GF-D8 (cell line): ENCODE measurements around the gene CHD6.

Experiments
- DNase-seq: peaks from one replicate; lab custom pipeline; 2025; lab: John Stamatoyannopoulos, UW

Gene CHD6, protein sequence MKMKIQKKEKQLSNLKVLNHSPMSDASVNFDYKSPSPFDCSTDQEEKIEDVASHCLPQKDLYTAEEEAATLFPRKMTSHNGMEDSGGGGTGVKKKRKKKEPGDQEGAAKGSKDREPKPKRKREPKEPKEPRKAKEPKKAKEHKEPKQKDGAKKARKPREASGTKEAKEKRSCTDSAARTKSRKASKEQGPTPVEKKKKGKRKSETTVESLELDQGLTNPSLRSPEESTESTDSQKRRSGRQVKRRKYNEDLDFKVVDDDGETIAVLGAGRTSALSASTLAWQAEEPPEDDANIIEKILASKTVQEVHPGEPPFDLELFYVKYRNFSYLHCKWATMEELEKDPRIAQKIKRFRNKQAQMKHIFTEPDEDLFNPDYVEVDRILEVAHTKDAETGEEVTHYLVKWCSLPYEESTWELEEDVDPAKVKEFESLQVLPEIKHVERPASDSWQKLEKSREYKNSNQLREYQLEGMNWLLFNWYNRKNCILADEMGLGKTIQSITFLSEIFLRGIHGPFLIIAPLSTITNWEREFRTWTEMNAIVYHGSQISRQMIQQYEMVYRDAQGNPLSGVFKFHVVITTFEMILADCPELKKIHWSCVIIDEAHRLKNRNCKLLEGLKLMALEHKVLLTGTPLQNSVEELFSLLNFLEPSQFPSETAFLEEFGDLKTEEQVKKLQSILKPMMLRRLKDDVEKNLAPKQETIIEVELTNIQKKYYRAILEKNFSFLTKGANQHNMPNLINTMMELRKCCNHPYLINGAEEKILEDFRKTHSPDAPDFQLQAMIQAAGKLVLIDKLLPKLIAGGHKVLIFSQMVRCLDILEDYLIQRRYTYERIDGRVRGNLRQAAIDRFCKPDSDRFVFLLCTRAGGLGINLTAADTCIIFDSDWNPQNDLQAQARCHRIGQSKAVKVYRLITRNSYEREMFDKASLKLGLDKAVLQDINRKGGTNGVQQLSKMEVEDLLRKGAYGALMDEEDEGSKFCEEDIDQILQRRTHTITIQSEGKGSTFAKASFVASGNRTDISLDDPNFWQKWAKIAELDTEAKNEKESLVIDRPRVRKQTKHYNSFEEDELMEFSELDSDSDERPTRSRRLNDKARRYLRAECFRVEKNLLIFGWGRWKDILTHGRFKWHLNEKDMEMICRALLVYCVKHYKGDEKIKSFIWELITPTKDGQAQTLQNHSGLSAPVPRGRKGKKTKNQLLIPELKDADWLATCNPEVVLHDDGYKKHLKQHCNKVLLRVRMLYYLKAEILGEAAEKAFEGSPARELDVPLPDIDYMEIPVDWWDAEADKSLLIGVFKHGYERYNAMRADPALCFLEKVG (N-terminal part only)

GRCh38 chr20:41617902-41618806 lies at the start of gene CHD6:
Gene CHD6 (minus strand): TSS chr20:41618377. CDS start chr20:41551337, 67,040 bp downstream.
- peak; percentile 95 for DNase-seq

DNA sequence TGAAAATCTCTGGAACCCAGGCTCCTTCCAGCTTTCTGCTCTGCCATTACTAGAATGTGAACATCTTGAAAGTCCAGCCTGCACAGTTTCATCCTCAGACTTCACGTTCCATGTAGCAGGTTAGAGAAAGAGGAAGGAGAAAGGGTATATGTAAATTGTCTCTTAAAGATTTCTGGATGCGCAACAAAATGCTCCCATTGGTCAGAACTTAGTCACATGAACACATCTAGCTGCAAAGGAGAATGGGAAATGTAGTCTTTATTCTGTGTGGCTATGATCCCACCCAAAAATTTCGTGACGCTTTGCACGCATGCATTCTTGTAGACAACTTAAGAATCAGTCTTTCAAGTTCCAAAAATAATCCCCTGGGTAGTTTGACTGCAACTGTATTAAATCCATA lies 46.4 kb upstream of the CHD6 start:
- DNase-seq, result no peak

DNA sequence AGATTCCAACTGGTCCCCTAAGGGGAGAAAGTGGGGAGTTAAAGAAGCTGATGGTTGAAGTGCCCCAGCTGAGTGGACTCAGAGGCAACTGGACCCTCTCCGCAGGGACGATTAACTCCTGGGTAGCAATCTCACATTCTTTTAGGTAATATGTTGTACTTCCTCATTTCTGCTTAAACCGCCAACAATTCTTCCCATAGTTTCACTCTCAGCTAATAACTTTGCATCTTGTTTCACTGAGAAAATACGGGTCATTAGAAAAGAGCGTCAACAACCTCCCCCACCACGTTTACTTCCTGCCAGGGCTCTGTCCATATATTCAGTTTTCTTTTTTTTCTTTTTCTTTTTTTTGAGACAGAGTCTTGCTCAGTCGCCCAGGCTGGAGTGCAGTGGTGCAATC lies 39.5 kb upstream of the CHD6 start:
- DNase-seq, result no peak

DNA sequence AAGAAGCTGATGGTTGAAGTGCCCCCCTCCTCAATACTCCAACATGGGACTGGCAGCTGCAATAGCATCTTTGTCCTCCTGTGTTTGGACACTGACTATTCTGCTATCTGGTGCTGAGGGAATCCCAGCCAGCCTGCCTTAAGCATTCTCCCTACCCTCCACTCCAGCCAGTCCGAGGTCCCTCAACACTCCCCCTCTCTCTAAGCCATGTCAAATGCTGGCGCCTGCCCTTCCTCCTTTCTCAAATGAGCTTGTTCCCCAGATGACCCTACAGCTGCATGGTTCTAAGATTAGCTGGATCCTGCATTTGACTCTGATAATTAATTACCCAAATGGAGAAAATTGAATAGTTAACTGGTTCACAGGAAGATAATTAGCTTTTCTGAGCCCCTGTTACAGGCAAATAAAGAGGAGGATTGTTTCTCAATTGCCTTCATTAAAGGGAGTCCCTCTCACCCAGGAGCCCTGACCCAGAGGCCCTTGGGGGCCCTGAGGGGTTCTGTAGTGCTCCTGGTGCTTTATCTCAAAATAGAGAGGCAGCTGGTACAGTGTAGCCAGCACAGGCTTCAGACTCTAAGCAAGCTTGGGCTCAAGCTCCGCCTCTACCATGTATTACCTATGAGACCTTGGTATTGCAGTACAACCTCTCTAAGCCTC lies 37.9 kb upstream of the CHD6 start:
- no peak for DNase-seq

DNA sequence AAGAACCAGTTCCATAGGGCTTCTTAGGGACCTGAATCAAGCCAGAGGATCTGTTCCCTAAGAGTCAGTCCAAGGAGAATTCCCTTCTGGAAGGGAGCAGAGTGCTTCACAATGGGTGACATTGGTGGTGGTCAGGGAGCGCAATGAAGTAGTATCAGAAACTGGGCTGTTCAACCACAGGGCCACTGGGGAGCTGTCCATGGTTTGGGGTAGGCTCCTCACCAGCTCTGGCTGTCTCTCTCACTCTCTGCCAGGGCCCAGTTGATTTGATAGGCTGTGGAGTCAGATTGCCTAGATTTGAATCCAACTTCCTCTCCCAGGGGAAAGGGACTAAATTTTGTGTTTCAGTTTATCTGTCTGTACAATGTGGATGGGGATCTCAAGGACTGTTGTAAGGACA lies 36.7 kb upstream of the CHD6 start:
- DNase-seq, result no peak

DNA sequence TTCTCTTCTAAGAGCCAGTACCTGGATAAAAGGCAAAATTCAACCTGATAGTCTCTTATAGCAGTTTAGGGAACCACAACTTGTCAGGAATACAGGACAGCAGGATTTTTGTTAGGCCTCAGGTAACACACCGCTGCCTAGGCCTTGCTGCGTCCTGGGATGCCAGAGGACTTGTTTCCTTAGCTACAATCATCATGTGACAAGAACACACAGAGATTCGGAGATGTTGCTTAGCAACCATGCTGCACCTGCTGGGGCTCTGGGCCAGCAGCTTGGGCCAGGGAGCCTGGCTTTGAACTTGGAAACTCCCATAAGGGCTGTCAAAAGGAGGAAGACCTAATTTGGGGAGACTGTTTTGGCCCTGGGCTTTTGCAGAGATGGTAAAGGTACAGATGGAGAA lies 36.1 kb upstream of the CHD6 start:
- DNase-seq, result no peak

- DNase-seq, result no peak
Measured at GRCh38 chr20:41650231-41650948, 32.2 kb upstream of the CHD6 start.

- no peak for DNase-seq
Measured at GRCh38 chr20:41649489-41649888, 31.3 kb upstream of the CHD6 start.

DNA sequence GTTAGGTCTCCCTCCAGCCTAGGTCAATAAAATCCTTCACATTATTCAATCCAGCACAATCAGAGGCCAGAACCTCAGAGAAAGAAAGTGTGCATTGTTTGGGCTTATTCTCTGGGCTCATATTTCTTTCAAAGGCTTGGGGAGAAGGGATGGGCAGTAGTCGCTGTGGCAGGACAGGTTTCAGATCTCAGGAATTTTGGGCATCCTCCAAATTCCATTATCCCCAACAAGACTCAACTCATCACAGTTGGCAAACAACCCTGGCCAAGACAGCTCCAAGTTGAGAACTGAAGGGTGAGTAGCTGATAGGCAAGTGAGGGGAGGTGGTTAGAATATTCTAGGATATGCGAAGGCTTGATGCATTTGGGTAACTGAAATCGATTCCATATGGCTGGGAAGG lies 27.2 kb upstream of the CHD6 start:
- no peak for DNase-seq

DNA sequence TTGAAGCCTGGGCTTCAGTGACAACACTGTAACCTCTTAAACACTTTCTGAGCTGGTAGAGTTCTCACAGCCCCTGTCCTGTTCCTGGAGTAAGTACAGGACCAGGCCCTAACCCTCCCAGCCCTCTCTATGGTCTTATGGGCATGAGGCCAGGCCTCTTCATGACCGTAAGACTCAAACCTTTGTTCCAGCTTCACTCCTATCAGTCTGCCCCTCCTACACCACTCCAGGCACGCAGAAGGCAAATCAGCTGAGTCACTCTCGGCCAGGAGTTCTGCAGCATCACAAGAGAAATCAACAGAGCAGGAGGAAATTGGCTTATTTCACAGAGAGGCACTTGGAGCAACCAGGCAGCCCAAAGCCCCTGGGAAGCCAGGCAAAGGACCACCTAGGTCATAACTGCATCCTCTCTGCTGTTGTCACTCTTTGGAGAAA lies 25.3 kb upstream of the CHD6 start:
- DNase-seq, result no peak

- DNase-seq, result no peak
Measured at GRCh38 chr20:41639630-41640029, 21.5 kb upstream of the CHD6 start.

DNA sequence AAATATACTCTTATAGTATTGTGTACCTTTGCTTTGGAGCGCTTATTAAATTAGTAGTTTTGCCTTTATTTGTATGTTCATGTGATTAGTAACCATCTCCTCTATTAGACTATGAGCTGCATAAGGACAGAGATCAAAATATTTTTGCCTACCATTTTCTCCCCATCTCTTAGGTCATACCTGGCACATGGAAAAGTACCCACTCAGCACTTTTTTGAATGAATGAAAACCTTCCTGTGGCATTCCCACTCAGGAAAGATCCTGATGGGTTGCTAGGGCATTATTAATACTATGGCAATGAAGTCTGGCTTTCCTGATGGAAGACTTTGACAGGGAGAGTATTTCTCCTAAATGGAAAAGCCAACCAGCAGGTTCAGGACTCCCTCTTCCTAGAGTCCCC lies 20.3 kb upstream of the CHD6 start:
- DNase-seq, result no peak

GRCh38 chr20:41635158-41635557 lies 17.0 kb upstream of the CHD6 start:
- no peak for DNase-seq

DNA sequence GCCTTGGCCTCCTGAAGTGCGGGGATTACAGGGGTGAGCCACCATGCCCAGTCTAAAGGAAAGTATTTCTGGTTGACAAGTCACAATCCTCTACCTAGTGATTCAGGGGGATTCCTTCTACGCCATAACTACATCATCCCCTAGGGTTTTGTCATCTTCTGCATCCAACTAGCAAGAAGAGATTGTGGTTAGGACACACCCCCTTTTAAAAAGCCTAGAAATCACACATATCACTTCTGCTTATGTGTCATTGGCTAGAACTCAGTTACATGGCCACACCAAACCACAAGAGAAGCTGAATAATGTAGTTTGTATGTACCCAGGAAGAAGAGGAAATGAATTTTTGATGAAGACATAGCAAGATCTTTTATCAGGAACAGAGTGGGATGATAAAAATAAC lies 14.7 kb upstream of the CHD6 start:
- DNase-seq, result peak; percentile 8

GRCh38 chr20:41631826-41632225 lies 13.6 kb upstream of the CHD6 start:
- DNase-seq, result no peak

- no peak for DNase-seq
Measured at GRCh38 chr20:41630846-41631245, 12.7 kb upstream of the CHD6 start.

GRCh38 chr20:41627611-41628244 lies 9.6 kb upstream of the CHD6 start:
- DNase-seq, result no peak

GRCh38 chr20:41627001-41627495 lies 8.9 kb upstream of the CHD6 start:
- no peak for DNase-seq
